ENCODE results near the gene MARCHF11.

GRCh38 chr5:16048132-16048531, 131.5 kb downstream of the MARCHF11 start:
- TF ChIP-seq POLR2A (IDR thresholded peaks at IDR 0.05; ENCODE audit: low read depth, low read length): no peak
- no peak for TF ChIP-seq POLR2AphosphoS5 (IDR thresholded peaks at IDR 0.05; ENCODE audit: low read depth, low read length)
- TF ChIP-seq TAF1 (IDR thresholded peaks at IDR 0.05; ENCODE audit: borderline replicate concordance, low read depth, low read length): no peak
